GM21723 (cell line): ENCODE measurements around the gene PPIL4.
"Not testable (repeated sequence)": the region's sequence is repeated elsewhere in the genome, so short reads cannot be mapped to it uniquely, and the experiment has no call there.

Experiments
- ATAC-seq: cut with Tn5 transposase; IDR thresholded peaks from one replicate; pipeline ENCODE4 v1.9.1; 2021; ENCODE audit warnings: mild to moderate bottlenecking, moderate library complexity; ENCODE audit not compliant: unreplicated experiment

Gene PPIL4

GRCh38 chr6:149534742-149535141 lies 11.1 kb downstream of the PPIL4 start:
- ATAC-seq: no peak

- no peak for ATAC-seq
Observed at GRCh38 chr6:149529650-149530049, 16.2 kb downstream of the PPIL4 start.

- ATAC-seq: no peak
Observed at GRCh38 chr6:149515494-149515893, 30.3 kb downstream of the PPIL4 start.

GRCh38 chr6:149513915-149514314 lies 31.9 kb downstream of the PPIL4 start:
- no peak for ATAC-seq

GRCh38 chr6:149510793-149511512 lies 34.9 kb downstream of the PPIL4 start:
- ATAC-seq: no peak

- no peak for ATAC-seq
Observed at GRCh38 chr6:149508485-149508884, 37.4 kb downstream of the PPIL4 start.

GRCh38 chr6:149503872-149504271 lies 42.0 kb downstream of the PPIL4 start:
- no peak for ATAC-seq

GRCh38 chr6:149503276-149503675 lies 42.6 kb downstream of the PPIL4 start:
- ATAC-seq: no peak

- no peak for ATAC-seq
Observed at GRCh38 chr6:149501768-149502167, 44.1 kb downstream of the PPIL4 start.

GRCh38 chr6:149501201-149501600 lies 44.6 kb downstream of the PPIL4 start:
- ATAC-seq: no peak

GRCh38 chr6:149500096-149500495 lies 45.7 kb downstream of the PPIL4 start:
- ATAC-seq: no peak

- no peak for ATAC-seq
Observed at GRCh38 chr6:149499066-149499465, 46.8 kb downstream of the PPIL4 start.

- no peak for ATAC-seq
Observed at GRCh38 chr6:149497365-149497764, 48.5 kb downstream of the PPIL4 start.

GRCh38 chr6:149496597-149496996 lies 49.2 kb downstream of the PPIL4 start:
- ATAC-seq: not testable (repeated sequence)

- ATAC-seq: not testable (repeated sequence)
Observed at GRCh38 chr6:149495349-149496016, 50.4 kb downstream of the PPIL4 start.

GRCh38 chr6:149494810-149495209 lies 51.0 kb downstream of the PPIL4 start:
- peak; percentile 73 for ATAC-seq

GRCh38 chr6:149493761-149494320 lies 52.0 kb downstream of the PPIL4 start:
- ATAC-seq: no peak

- ATAC-seq: no peak
Observed at GRCh38 chr6:149492798-149493343, 53.0 kb downstream of the PPIL4 start.

- no peak for ATAC-seq
Observed at GRCh38 chr6:149489967-149490366, 55.9 kb downstream of the PPIL4 start.

GRCh38 chr6:149488815-149489214 lies 57.0 kb downstream of the PPIL4 start:
- ATAC-seq: no peak

- ATAC-seq: no peak
Observed at GRCh38 chr6:149487316-149487715, 58.5 kb downstream of the PPIL4 start.
